Astrocyte (in vitro differentiated cells and primary cell): Measurements from ENCODE around the gene NRP1. TPM values are rescaled to one million over a fixed set of nuclear protein-coding genes. Genes with fewer than 3 reads are reported as not detected.

ENCODE experiments used
- DNase-seq: peaks from one replicate; pipeline ENCODE4 v3.0.0-alpha.2; 2010; ENCODE audit warnings: low read depth
- FAIRE-seq: peaks from 2 replicates; lab custom pipeline; 2011; peaks lifted over from hg19 to GRCh38; lab: Jason Lieb, UNC
- H2AFZ ChIP-seq: 2 replicates; pipeline ENCODE4 v1.6.0; 2012; ENCODE audit warnings: low read depth, low read length, inconsistent platforms
- H3K27ac ChIP-seq: 2 replicates; pipeline ENCODE4 v1.5.1; 2011; ENCODE audit warnings: low read depth, low read length, inconsistent platforms
- H3K27me3 ChIP-seq: 2 replicates; pipeline ENCODE4 v1.6.0; 2011; ENCODE audit warnings: low read length, inconsistent platforms; ENCODE audit not compliant: insufficient read depth
- H3K36me3 ChIP-seq: 2 replicates; pipeline ENCODE4 v1.5.1; 2011; ENCODE audit warnings: low read length, inconsistent platforms; ENCODE audit not compliant: insufficient read depth
- H3K4me1 ChIP-seq: 2 replicates; pipeline ENCODE4 v1.5.1; 2011; ENCODE audit warnings: low read length, inconsistent platforms; ENCODE audit not compliant: insufficient read depth
- H3K4me2 ChIP-seq: 2 replicates; pipeline ENCODE4 v1.6.0; 2012; ENCODE audit warnings: low read length, inconsistent platforms
- H3K4me3 ChIP-seq: 2 replicates; pipeline ENCODE4 v1.5.1; 2011; ENCODE audit warnings: low read depth, mild to moderate bottlenecking, low read length, inconsistent platforms; ENCODE audit not compliant: insufficient read depth
- H3K79me2 ChIP-seq: 2 replicates; pipeline ENCODE4 v1.6.0; 2012; ENCODE audit warnings: mild to moderate bottlenecking, low read length, inconsistent platforms; ENCODE audit not compliant: insufficient read depth
- H3K9ac ChIP-seq: 2 replicates; pipeline ENCODE4 v1.6.0; 2012; ENCODE audit warnings: mild to moderate bottlenecking, low read length, inconsistent platforms
- H3K9me3 ChIP-seq: 2 replicates; pipeline ENCODE4 v1.5.1; 2012; ENCODE audit warnings: low read depth, mild to moderate bottlenecking, low read length, inconsistent platforms; ENCODE audit not compliant: insufficient read depth
- H4K20me1 ChIP-seq: 2 replicates; pipeline ENCODE4 v1.6.0; 2012; ENCODE audit warnings: low read length, inconsistent platforms; ENCODE audit not compliant: insufficient read depth
- H3K27ac Mint-ChIP-seq: one replicate; pipeline ENCODE4 v1.8.0; 2021; ENCODE audit warnings: mild to moderate bottlenecking, mixed read lengths; ENCODE audit not compliant: unreplicated experiment
- H3K27me3 Mint-ChIP-seq: one replicate; pipeline ENCODE4 v1.8.0; 2021; ENCODE audit warnings: low read depth, mixed read lengths; ENCODE audit not compliant: unreplicated experiment
- H3K36me3 Mint-ChIP-seq: one replicate; pipeline ENCODE4 v1.8.0; 2021; ENCODE audit warnings: low read depth, mixed read lengths; ENCODE audit not compliant: unreplicated experiment
- H3K4me1 Mint-ChIP-seq: one replicate; pipeline ENCODE4 v1.8.0; 2021; ENCODE audit warnings: low read depth, mixed read lengths; ENCODE audit not compliant: unreplicated experiment
- H3K4me3 Mint-ChIP-seq: one replicate; pipeline ENCODE4 v1.8.0; 2021; ENCODE audit warnings: mild to moderate bottlenecking, moderate library complexity, mixed read lengths; ENCODE audit not compliant: unreplicated experiment
- H3K9me3 Mint-ChIP-seq: one replicate; pipeline ENCODE4 v1.8.0; 2021; ENCODE audit warnings: mild to moderate bottlenecking, mixed read lengths; ENCODE audit not compliant: unreplicated experiment
- CTCF ChIP-seq: IDR thresholded peaks from 2 replicates; pipeline ENCODE4 v1.5.1; 2011; ENCODE audit warnings: low read depth, mild to moderate bottlenecking, inconsistent platforms, low read length, moderate library complexity; ENCODE audit not compliant: insufficient read depth
- EZH2 ChIP-seq: IDR thresholded peaks from 2 replicates; pipeline ENCODE4 v1.6.1; 2012; ENCODE audit warnings: mild to moderate bottlenecking, low read length, inconsistent platforms; ENCODE audit not compliant: insufficient read depth
- total RNA-seq: library from RNA; stranded (reverse); gene quantifications from 2 replicates; pipeline ENCODE4 v1.2.1, GENCODE V29; 2021

NRP1 gene
- total RNA-seq, 1 donor from 2014 or later = 59.4 TPM

GRCh38 chr10:33298110-33298509, 36.4 kb downstream of the NRP1 start:
- H3K4me3 ChIP-seq = no peak overlapping the region
- H4K20me1 ChIP-seq = peaks cover 58% of the 10 kb centered on the region
- peaks cover 34% of the 10 kb centered on the region for H3K36me3 Mint-ChIP-seq
- no peaks in the 10 kb centered on the region for H3K4me1 ChIP-seq
- no peak overlapping the region for H3K9ac ChIP-seq
- no peak overlapping the region for H3K4me3 Mint-ChIP-seq
- H3K36me3 ChIP-seq = peaks cover 26% of the 10 kb centered on the region
- DNase-seq = no peak
- H3K27ac Mint-ChIP-seq = no peak overlapping the region
- TF ChIP-seq CTCF = no peak
- TF ChIP-seq EZH2 = no peak
- H3K9me3 Mint-ChIP-seq = no peaks in the 10 kb centered on the region
- no peak for FAIRE-seq
- H3K4me2 ChIP-seq = no peak overlapping the region
- H3K27me3 ChIP-seq = no peaks in the 10 kb centered on the region
- H3K4me1 Mint-ChIP-seq = peaks cover 6% of the 10 kb centered on the region
- H3K9me3 ChIP-seq = no peaks in the 10 kb centered on the region
- H3K27ac ChIP-seq = no peak overlapping the region
- no peak overlapping the region for H2AFZ ChIP-seq
- H3K27me3 Mint-ChIP-seq = no peaks in the 10 kb centered on the region
- H3K79me2 ChIP-seq = peaks cover 99% of the 10 kb centered on the region

GRCh38 chr10:33295851-33296250, 38.6 kb downstream of the NRP1 start:
- Mint-ChIP-seq H3K36me3 (peaks cover 27% of the 10 kb centered on the region), H3K27me3 (no peaks in the 10 kb centered on the region), H3K4me1 (peaks cover 16% of the 10 kb centered on the region), H3K9me3 (no peaks in the 10 kb centered on the region), H3K4me3 (no peak overlapping the region), H3K27ac (no peak overlapping the region)
- Histone ChIP-seq H3K4me3 (no peak overlapping the region), H3K36me3 (peaks cover 23% of the 10 kb centered on the region), H3K27me3 (no peaks in the 10 kb centered on the region), H3K4me1 (peaks cover 18% of the 10 kb centered on the region), H3K9me3 (no peaks in the 10 kb centered on the region), H2AFZ (no peak overlapping the region), H3K4me2 (no peak overlapping the region), H4K20me1 (peaks cover 37% of the 10 kb centered on the region), H3K27ac (peak overlapping the region; percentile 2), H3K79me2 (peaks cover 91% of the 10 kb centered on the region), H3K9ac (no peak overlapping the region)
- TF ChIP-seq EZH2 (no peak), CTCF (no peak)
- FAIRE-seq (peak; percentile 20), DNase-seq (peak; percentile 47)

- H3K27ac ChIP-seq = no peak overlapping the region
- FAIRE-seq (peak; percentile 17), DNase-seq (no peak)
- Mint-ChIP-seq H3K4me1 (peaks cover 22% of the 10 kb centered on the region), H3K36me3 (peaks cover 15% of the 10 kb centered on the region), H3K27ac (no peak overlapping the region), H3K4me3 (no peak overlapping the region), H3K9me3 (no peaks in the 10 kb centered on the region), H3K27me3 (no peaks in the 10 kb centered on the region)
- H3K4me1 ChIP-seq = peaks cover 29% of the 10 kb centered on the region
- peaks cover 15% of the 10 kb centered on the region for H3K36me3 ChIP-seq
- no peak for TF ChIP-seq CTCF
- no peak for TF ChIP-seq EZH2
- no peak overlapping the region for H2AFZ ChIP-seq
- H4K20me1 ChIP-seq = peaks cover 24% of the 10 kb centered on the region
- H3K9me3 ChIP-seq = no peaks in the 10 kb centered on the region
- no peak overlapping the region for H3K4me2 ChIP-seq
- H3K9ac ChIP-seq = no peak overlapping the region
- no peaks in the 10 kb centered on the region for H3K27me3 ChIP-seq
- peaks cover 91% of the 10 kb centered on the region for H3K79me2 ChIP-seq
- no peak overlapping the region for H3K4me3 ChIP-seq
Observed at GRCh38 chr10:33293531-33294170, 40.8 kb downstream of the NRP1 start.
